ENCODE measurements around the gene PSG1.
"Not testable (repeated sequence)": the region's sequence is repeated elsewhere in the genome, so short reads cannot be mapped to it uniquely, and the experiment has no call there.

PSG1 gene

GRCh38 chr19:42881279-42881678 lies 1.8 kb upstream of the PSG1 start:
- DNase-seq (ENCODE audit: low read depth) = not testable (repeated sequence)

GRCh38 chr19:42880621-42881020 lies 1.1 kb upstream of the PSG1 start:
- DNase-seq (ENCODE audit: low read depth) = not testable (repeated sequence)

- DNase-seq (ENCODE audit: low read depth) = not testable (repeated sequence)
Observed at GRCh38 chr19:42876596-42876995, 2.9 kb downstream of the PSG1 start.

- DNase-seq (ENCODE audit: low read depth) = not testable (repeated sequence)
Observed at GRCh38 chr19:42875881-42876280, 3.6 kb downstream of the PSG1 start.

GRCh38 chr19:42874901-42875813 lies 4.4 kb downstream of the PSG1 start:
- not testable (repeated sequence) for DNase-seq (ENCODE audit: low read depth)

- DNase-seq (ENCODE audit: low read depth) = not testable (repeated sequence)
Observed at GRCh38 chr19:42874136-42874535, 5.4 kb downstream of the PSG1 start.

- no peak for DNase-seq (ENCODE audit: low read depth)
Observed at GRCh38 chr19:42872608-42873007, 6.9 kb downstream of the PSG1 start.

GRCh38 chr19:42857544-42857867 lies 22.0 kb downstream of the PSG1 start:
- no peak for DNase-seq (ENCODE audit: low read depth)

- DNase-seq (ENCODE audit: low read depth) = not testable (repeated sequence)
Observed at GRCh38 chr19:42856866-42857543, 22.5 kb downstream of the PSG1 start.

- DNase-seq (ENCODE audit: low read depth) = not testable (repeated sequence)
Observed at GRCh38 chr19:42854745-42855144, 24.8 kb downstream of the PSG1 start.

GRCh38 chr19:42853231-42853630 lies 26.3 kb downstream of the PSG1 start:
- DNase-seq (ENCODE audit: low read depth) = not testable (repeated sequence)

- DNase-seq (ENCODE audit: low read depth) = not testable (repeated sequence)
Observed at GRCh38 chr19:42852821-42853220, 26.7 kb downstream of the PSG1 start.

- not testable (repeated sequence) for DNase-seq (ENCODE audit: low read depth)
Observed at GRCh38 chr19:42851718-42852280, 27.7 kb downstream of the PSG1 start.

- DNase-seq (ENCODE audit: low read depth) = no peak
Observed at GRCh38 chr19:42850981-42851717, 28.4 kb downstream of the PSG1 start.

GRCh38 chr19:42846597-42846996 lies 32.9 kb downstream of the PSG1 start:
- DNase-seq (ENCODE audit: low read depth) = no peak

- DNase-seq (ENCODE audit: low read depth) = not testable (repeated sequence)
Observed at GRCh38 chr19:42843631-42844030, 35.9 kb downstream of the PSG1 start.

- DNase-seq (ENCODE audit: low read depth) = not testable (repeated sequence)
Observed at GRCh38 chr19:42832746-42833442, 46.6 kb downstream of the PSG1 start.

- DNase-seq (ENCODE audit: low read depth) = not testable (repeated sequence)
Observed at GRCh38 chr19:42832023-42832680, 47.4 kb downstream of the PSG1 start.

- no peak for DNase-seq (ENCODE audit: low read depth)
Observed at GRCh38 chr19:42831221-42832019, 48.1 kb downstream of the PSG1 start.
